ENCODE measurements around the gene AASDH. TPM values are rescaled to one million over a fixed set of nuclear protein-coding genes. Genes with fewer than 3 reads are reported as not detected.

Gene AASDH
- polyA plus RNA-seq, 2 of the 4 experiments (the other 2 are of a cell fraction): 4.8 to 12.2 TPM

DNA sequence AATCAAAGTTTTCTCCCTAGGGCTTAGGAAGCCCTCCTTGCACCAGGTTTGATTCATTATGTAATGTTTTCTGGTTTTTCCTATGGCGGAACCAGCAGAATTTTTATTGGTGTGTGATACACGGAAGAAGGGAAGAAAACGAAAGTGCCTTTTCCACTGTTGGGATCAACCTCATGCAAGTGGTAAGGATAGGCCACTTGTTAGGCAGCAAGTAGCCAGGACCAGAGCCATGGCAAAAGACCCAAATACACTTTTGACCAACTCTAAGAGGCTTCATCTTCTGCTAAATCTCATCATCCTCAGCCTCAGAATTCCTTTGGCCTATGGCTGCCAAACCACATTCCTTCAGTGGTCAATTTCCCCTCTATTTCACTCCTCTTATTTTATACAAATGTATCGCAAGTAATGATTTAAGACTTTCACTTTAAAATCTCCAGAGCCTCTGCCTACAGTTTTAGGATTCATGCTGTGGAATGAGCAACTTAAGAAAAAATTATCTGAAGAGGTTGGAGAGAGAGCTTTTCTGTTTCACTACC is 26.9 kb upstream of the AASDH start:
- FAIRE-seq: no peak
- no peak overlapping the region for H3K4me2 ChIP-seq
- H3K9me3 ChIP-seq: no peaks in the 10 kb centered on the region
- H3K27ac ChIP-seq: no peak overlapping the region
- ChIA-PET CTCF (interaction anchor here (1.9 kb wide), 1 partner anchor 10 kb away, joined by 6 read pairs; no protein-coding TSS in a partner anchor), POLR2A (no interaction called here)
- WGBS (ENCODE audit: missing lambda C conversion rate): 92% methylated on average over 4 of the region's 4 CpGs
- no peak for DNase-seq (ENCODE audit: low read depth in 1 of 2, low spot score in 1 of 2)
- no peak for ATAC-seq
- no peak overlapping the region for H3K4me3 ChIP-seq
- TF ChIP-seq NPAS2 (CRISPR knock-in tag; IDR thresholded peaks at IDR 0.05; ENCODE audit: borderline replicate concordance): no peak
- peaks cover 30% of the 10 kb centered on the region for H3K4me1 ChIP-seq

DNA sequence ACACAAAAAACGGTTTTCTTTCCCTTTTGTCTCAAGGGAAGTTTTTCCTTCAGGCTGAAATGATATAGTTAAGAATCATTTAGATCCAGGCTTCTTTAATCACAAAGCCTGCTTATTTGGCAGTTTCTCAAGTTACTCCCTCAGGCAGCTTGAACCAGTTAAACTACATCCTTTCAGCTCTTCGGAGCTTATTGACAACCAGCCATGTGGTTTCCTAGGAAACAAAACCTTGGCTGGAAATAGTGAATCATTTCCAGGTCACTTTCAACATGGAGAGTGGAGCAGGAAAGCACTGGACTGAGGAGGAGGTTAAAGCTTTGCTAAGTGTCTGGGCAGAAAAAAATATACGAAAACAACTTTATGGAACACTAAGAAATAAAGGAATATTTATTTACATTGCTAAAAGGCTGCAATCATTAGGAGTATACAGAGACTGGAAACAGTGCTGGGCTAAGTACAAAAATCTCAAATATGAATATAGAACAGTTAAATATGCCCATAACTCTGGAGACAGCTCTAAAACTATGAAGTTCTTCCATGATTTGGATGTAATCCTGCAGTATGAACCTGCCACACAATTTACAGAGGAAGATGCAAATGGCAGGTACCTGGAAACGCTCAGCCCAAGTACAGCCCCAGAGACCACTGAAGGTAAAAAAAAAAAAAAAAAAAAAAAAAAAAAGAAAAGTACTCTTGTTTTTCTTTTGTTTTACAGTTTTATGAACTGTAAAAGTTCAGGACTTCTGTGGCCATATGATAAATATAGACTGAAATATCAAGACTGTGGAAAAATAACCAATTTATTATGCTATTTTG is 23.2 kb upstream of the AASDH start:
- ATAC-seq: peak; percentile 82 to 91
- peaks cover 28% of the 10 kb centered on the region for H3K4me1 ChIP-seq
- no peak for TF ChIP-seq FOSL2 (IDR thresholded peaks at IDR 0.05)
- peak; percentile 71 for TF ChIP-seq FOSL2 (CRISPR knock-in tag; IDR thresholded peaks at IDR 0.05)
- TF ChIP-seq JUNB (IDR thresholded peaks at IDR 0.05): no peak
- no peak for TF ChIP-seq POLR2A (IDR thresholded peaks at IDR 0.05; ENCODE audit: low read length)
- TF ChIP-seq, protein P1, sequence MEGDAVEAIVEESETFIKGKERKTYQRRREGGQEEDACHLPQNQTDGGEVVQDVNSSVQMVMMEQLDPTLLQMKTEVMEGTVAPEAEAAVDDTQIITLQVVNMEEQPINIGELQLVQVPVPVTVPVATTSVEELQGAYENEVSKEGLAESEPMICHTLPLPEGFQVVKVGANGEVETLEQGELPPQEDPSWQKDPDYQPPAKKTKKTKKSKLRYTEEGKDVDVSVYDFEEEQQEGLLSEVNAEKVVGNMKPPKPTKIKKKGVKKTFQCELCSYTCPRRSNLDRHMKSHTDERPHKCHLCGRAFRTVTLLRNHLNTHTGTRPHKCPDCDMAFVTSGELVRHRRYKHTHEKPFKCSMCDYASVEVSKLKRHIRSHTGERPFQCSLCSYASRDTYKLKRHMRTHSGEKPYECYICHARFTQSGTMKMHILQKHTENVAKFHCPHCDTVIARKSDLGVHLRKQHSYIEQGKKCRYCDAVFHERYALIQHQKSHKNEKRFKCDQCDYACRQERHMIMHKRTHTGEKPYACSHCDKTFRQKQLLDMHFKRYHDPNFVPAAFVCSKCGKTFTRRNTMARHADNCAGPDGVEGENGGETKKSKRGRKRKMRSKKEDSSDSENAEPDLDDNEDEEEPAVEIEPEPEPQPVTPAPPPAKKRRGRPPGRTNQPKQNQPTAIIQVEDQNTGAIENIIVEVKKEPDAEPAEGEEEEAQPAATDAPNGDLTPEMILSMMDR (IDR thresholded peaks at IDR 0.05): no peak
- peak; percentile 56 for TF ChIP-seq MAFK (IDR thresholded peaks at IDR 0.05; ENCODE audit: partially characterized antibody)
- no peak for TF ChIP-seq GATA3 (IDR thresholded peaks at IDR 0.05; ENCODE audit: borderline replicate concordance)
- no peak for TF ChIP-seq EHMT2 (IDR thresholded peaks at IDR 0.05; ENCODE audit: low read depth)
- 23% methylated on average over 4 of the region's 4 CpGs for WGBS (ENCODE audit: missing lambda C conversion rate)
- CTCF ChIA-PET: interaction anchor here (1.6 kb wide), 1 partner anchor 15 kb away, joined by 5 read pairs; no protein-coding TSS in a partner anchor
- peak overlapping the region; percentile 17 to 31; a peak in 2 of 6 replicates for H3K27ac ChIP-seq
- no peak overlapping the region for H3K4me3 ChIP-seq
- H3K4me2 ChIP-seq: peak overlapping the region; percentile 74
- FAIRE-seq: no peak
- POLR2A ChIA-PET: interaction anchor here (1.1 to 2.0 kb wide), 3 partner anchors 23 to 56 kb away, joined by 3 to 10 read pairs (median 7); partner anchors contain the start of genes AASDH, PAICS and PPAT
- no peaks in the 10 kb centered on the region for H3K9me3 ChIP-seq
- peak; percentile 47 to 79 for DNase-seq (ENCODE audit: low read depth in 1 of 2, low spot score in 1 of 2)

DNA sequence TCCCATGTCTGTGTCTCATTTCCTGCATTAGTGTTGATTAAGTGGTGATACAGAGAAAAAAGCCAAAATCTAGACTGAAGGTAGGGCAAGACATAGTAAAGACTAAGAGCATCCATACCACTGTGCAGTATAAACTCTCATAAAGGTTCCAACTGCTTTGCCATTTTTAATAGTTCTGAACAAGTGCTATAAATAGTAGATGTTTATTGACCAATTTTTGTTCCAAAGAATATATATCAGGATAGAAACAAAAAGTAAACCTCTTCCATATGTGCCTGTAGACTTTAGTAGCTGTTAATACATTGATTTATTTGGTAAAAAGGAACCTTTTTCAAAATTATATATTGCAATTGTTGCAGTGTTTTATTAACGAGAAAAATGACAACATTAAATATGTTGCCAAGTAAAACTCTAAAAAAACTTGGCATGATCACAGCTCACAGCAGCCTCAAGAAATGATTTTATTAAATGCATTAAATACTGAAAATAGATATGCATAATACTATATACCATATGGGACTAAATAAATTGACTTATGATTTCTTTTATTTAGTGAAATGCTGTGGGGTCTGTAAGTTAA is 22.3 kb upstream of the AASDH start:
- H3K4me2 ChIP-seq: peak overlapping the region; percentile 74
- ATAC-seq: no peak
- peak; percentile 23 for FAIRE-seq
- no peak overlapping the region for H3K4me3 ChIP-seq
- no peaks in the 10 kb centered on the region for H3K9me3 ChIP-seq
- CTCF ChIA-PET: no interaction called here
- peaks cover 28% of the 10 kb centered on the region for H3K4me1 ChIP-seq
- POLR2A ChIA-PET: interaction anchor here (1.1 to 2.0 kb wide), 3 partner anchors 23 to 57 kb away, joined by 3 to 10 read pairs (median 7); partner anchors contain the start of genes AASDH, PAICS and PPAT
- DNase-seq (ENCODE audit: low read depth in 1 of 2, low spot score in 1 of 2): no peak
- WGBS (ENCODE audit: missing lambda C conversion rate): 68% methylated on average over 1 of the region's 1 CpG
- H3K27ac ChIP-seq: no peak overlapping the region
- TF ChIP-seq HOXB13 (CRISPR knock-in tag; IDR thresholded peaks at IDR 0.05; ENCODE audit: low read depth) (no peak), RFX5 (IDR thresholded peaks at IDR 0.05) (no peak), ZNF302 (CRISPR knock-in tag; IDR thresholded peaks at IDR 0.05) (no peak), POLR2A (IDR thresholded peaks at IDR 0.05; ENCODE audit: low read length) (no peak), TFCP2L1 (CRISPR knock-in tag; IDR thresholded peaks at IDR 0.05) (no peak), ZFP36 (IDR thresholded peaks at IDR 0.05; ENCODE audit: borderline replicate concordance, partially characterized antibody) (no peak), RNF2 (IDR thresholded peaks at IDR 0.05; ENCODE audit: borderline replicate concordance, low read depth) (no peak), MAFK (IDR thresholded peaks at IDR 0.05; ENCODE audit: partially characterized antibody) (no peak), HEYL (CRISPR knock-in tag; IDR thresholded peaks at IDR 0.05) (no peak), ESRRA (IDR thresholded peaks at IDR 0.05; ENCODE audit: borderline replicate concordance, low read length) (no peak), EP300 (IDR thresholded peaks at IDR 0.05) (no peak)
- TF ChIP-seq, protein P2, sequence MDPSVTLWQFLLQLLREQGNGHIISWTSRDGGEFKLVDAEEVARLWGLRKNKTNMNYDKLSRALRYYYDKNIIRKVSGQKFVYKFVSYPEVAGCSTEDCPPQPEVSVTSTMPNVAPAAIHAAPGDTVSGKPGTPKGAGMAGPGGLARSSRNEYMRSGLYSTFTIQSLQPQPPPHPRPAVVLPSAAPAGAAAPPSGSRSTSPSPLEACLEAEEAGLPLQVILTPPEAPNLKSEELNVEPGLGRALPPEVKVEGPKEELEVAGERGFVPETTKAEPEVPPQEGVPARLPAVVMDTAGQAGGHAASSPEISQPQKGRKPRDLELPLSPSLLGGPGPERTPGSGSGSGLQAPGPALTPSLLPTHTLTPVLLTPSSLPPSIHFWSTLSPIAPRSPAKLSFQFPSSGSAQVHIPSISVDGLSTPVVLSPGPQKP (IDR thresholded peaks at IDR 0.05; ENCODE audit: low read depth, low read length): no peak
- TF ChIP-seq, protein P3, sequence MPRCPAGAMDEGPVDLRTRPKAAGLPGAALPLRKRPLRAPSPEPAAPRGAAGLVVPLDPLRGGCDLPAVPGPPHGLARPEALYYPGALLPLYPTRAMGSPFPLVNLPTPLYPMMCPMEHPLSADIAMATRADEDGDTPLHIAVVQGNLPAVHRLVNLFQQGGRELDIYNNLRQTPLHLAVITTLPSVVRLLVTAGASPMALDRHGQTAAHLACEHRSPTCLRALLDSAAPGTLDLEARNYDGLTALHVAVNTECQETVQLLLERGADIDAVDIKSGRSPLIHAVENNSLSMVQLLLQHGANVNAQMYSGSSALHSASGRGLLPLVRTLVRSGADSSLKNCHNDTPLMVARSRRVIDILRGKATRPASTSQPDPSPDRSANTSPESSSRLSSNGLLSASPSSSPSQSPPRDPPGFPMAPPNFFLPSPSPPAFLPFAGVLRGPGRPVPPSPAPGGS (IDR thresholded peaks at IDR 0.05): no peak
- TF ChIP-seq, protein P4, sequence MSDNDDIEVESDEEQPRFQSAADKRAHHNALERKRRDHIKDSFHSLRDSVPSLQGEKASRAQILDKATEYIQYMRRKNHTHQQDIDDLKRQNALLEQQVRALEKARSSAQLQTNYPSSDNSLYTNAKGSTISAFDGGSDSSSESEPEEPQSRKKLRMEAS (IDR thresholded peaks at IDR 0.05): no peak
- TF ChIP-seq, protein P5, sequence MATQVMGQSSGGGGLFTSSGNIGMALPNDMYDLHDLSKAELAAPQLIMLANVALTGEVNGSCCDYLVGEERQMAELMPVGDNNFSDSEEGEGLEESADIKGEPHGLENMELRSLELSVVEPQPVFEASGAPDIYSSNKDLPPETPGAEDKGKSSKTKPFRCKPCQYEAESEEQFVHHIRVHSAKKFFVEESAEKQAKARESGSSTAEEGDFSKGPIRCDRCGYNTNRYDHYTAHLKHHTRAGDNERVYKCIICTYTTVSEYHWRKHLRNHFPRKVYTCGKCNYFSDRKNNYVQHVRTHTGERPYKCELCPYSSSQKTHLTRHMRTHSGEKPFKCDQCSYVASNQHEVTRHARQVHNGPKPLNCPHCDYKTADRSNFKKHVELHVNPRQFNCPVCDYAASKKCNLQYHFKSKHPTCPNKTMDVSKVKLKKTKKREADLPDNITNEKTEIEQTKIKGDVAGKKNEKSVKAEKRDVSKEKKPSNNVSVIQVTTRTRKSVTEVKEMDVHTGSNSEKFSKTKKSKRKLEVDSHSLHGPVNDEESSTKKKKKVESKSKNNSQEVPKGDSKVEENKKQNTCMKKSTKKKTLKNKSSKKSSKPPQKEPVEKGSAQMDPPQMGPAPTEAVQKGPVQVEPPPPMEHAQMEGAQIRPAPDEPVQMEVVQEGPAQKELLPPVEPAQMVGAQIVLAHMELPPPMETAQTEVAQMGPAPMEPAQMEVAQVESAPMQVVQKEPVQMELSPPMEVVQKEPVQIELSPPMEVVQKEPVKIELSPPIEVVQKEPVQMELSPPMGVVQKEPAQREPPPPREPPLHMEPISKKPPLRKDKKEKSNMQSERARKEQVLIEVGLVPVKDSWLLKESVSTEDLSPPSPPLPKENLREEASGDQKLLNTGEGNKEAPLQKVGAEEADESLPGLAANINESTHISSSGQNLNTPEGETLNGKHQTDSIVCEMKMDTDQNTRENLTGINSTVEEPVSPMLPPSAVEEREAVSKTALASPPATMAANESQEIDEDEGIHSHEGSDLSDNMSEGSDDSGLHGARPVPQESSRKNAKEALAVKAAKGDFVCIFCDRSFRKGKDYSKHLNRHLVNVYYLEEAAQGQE (IDR thresholded peaks at IDR 0.05): no peak
- TF ChIP-seq, protein P6, sequence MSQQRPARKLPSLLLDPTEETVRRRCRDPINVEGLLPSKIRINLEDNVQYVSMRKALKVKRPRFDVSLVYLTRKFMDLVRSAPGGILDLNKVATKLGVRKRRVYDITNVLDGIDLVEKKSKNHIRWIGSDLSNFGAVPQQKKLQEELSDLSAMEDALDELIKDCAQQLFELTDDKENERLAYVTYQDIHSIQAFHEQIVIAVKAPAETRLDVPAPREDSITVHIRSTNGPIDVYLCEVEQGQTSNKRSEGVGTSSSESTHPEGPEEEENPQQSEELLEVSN (IDR thresholded peaks at IDR 0.05; ENCODE audit: borderline replicate concordance, low read depth): no peak
